Measurements from ENCODE around the gene CTCFL. TPM values are rescaled to one million over a fixed set of nuclear protein-coding genes. Genes with fewer than 3 reads are reported as not detected.

The CTCFL gene
- total RNA-seq, 2 donors from 2014 or later, result 10.8 TPM; not detected in 1

- Histone ChIP-seq H3K27me3 (replicated peaks; ENCODE audit: insufficient read depth) (no peaks in the 10 kb centered on the region), H3K27ac (no peak overlapping the region), H3K36me3 (no peaks in the 10 kb centered on the region), H3K4me3 (no peak overlapping the region), H3K9me3 (no peaks in the 10 kb centered on the region), H3K4me1 (replicated peaks) (no peaks in the 10 kb centered on the region)
- 74% methylated on average over 9 of the region's 9 CpGs for WGBS
- intact Hi-C loops (cut with DNase I), result no loop called here
- DNase-seq (ENCODE audit: low spot score), result no peak
- no peak for TF ChIP-seq CTCF (IDR thresholded peaks at IDR 0.05)
- no peak for TF ChIP-seq POLR2A (IDR thresholded peaks at IDR 0.05)
- no peak for TF ChIP-seq POLR2AphosphoS5 (IDR thresholded peaks at IDR 0.05)
Observed at GRCh38 chr20:57557926-57558613, 33.1 kb upstream of the CTCFL start.

- intact Hi-C loops (cut with DNase I), result no loop called here
- TF ChIP-seq POLR2AphosphoS5 (IDR thresholded peaks at IDR 0.05) (no peak), CTCF (IDR thresholded peaks at IDR 0.05) (no peak), POLR2A (IDR thresholded peaks at IDR 0.05) (no peak)
- Histone ChIP-seq H3K4me3 (no peak overlapping the region), H3K27ac (no peak overlapping the region), H3K27me3 (replicated peaks; ENCODE audit: insufficient read depth) (no peaks in the 10 kb centered on the region), H3K36me3 (no peaks in the 10 kb centered on the region), H3K9me3 (no peaks in the 10 kb centered on the region), H3K4me1 (replicated peaks) (no peaks in the 10 kb centered on the region)
- DNase-seq (ENCODE audit: low spot score), result no peak
- 68% methylated on average over 3 of the region's 3 CpGs for WGBS
Observed at GRCh38 chr20:57556980-57557274, 32.0 kb upstream of the CTCFL start.

GRCh38 chr20:57555457-57556184 lies 30.7 kb upstream of the CTCFL start:
- intact Hi-C loops (cut with DNase I), result no loop called here
- Histone ChIP-seq H3K9me3 (no peaks in the 10 kb centered on the region), H3K4me1 (replicated peaks) (no peaks in the 10 kb centered on the region), H3K27me3 (replicated peaks; ENCODE audit: insufficient read depth) (no peaks in the 10 kb centered on the region), H3K4me3 (no peak overlapping the region), H3K27ac (no peak overlapping the region), H3K36me3 (no peaks in the 10 kb centered on the region)
- no peak for DNase-seq (ENCODE audit: low spot score)
- TF ChIP-seq CTCF (IDR thresholded peaks at IDR 0.05), result no peak
- TF ChIP-seq POLR2A (IDR thresholded peaks at IDR 0.05), result no peak
- no peak for TF ChIP-seq POLR2AphosphoS5 (IDR thresholded peaks at IDR 0.05)
- 67% methylated on average over 11 of the region's 11 CpGs for WGBS

- no peaks in the 10 kb centered on the region for H3K9me3 ChIP-seq
- no peak overlapping the region for H3K27ac ChIP-seq
- no peaks in the 10 kb centered on the region for H3K4me1 ChIP-seq (replicated peaks)
- H3K36me3 ChIP-seq, result no peaks in the 10 kb centered on the region
- intact Hi-C loops (cut with DNase I), result no loop called here
- DNase-seq (ENCODE audit: low spot score), result no peak
- H3K4me3 ChIP-seq, result no peak overlapping the region
- 79% methylated on average over 11 of the region's 11 CpGs for WGBS
- no peaks in the 10 kb centered on the region for H3K27me3 ChIP-seq (replicated peaks; ENCODE audit: insufficient read depth)
- TF ChIP-seq CTCF (IDR thresholded peaks at IDR 0.05) (no peak), POLR2AphosphoS5 (IDR thresholded peaks at IDR 0.05) (no peak), POLR2A (IDR thresholded peaks at IDR 0.05) (no peak)
Observed at GRCh38 chr20:57553376-57554018, 28.6 kb upstream of the CTCFL start.
